ACHN (cell line): ENCODE results near the gene LRRC18.

Experiments used
- DNase-seq: peaks from one replicate; pipeline ENCODE4 v3.0.0-alpha.2; 2015
- in situ Hi-C: cut with HindIII; loops from 2 replicates; pipeline ENCODE4 v1.10.0; 2017; ENCODE audit warnings: low sequenced_read_pairs, low pct_ligation_motif_present, low pct_unique_long_range_greater_than_20kb

Gene LRRC18

GRCh38 chr10:48939790-48940325 is at the start of gene LRRC18:
LRRC18 (minus strand) TSS chr10:48939840; CDS start chr10:48914155, 25,685 bp downstream.
- no peak for DNase-seq
- in situ Hi-C loops = no loop called here

- in situ Hi-C loops = no loop called here
- DNase-seq = no peak
Measured at GRCh38 chr10:48985621-48986158, 46.0 kb upstream of the LRRC18 start.

GRCh38 chr10:48983648-48984351 is 44.2 kb upstream of the LRRC18 start:
- DNase-seq = no peak
- in situ Hi-C loops = no loop called here

GRCh38 chr10:48982584-48982983 is 42.9 kb upstream of the LRRC18 start:
- in situ Hi-C loops = no loop called here
- DNase-seq = no peak

- peak; percentile 55 for DNase-seq
- in situ Hi-C loops = no loop called here
Measured at GRCh38 chr10:48981310-48981907, 41.8 kb upstream of the LRRC18 start.

GRCh38 chr10:48978318-48978717 is 38.7 kb upstream of the LRRC18 start:
- no peak for DNase-seq
- in situ Hi-C loops = no loop called here

GRCh38 chr10:48976196-48976595 is 36.6 kb upstream of the LRRC18 start:
- in situ Hi-C loops = no loop called here
- peak; percentile 21 for DNase-seq

- no peak for DNase-seq
- in situ Hi-C loops = no loop called here
Measured at GRCh38 chr10:48974510-48975156, 35.0 kb upstream of the LRRC18 start.

GRCh38 chr10:48973065-48973464 is 33.4 kb upstream of the LRRC18 start:
- in situ Hi-C loops = no loop called here
- no peak for DNase-seq

GRCh38 chr10:48970654-48971053 is 31.0 kb upstream of the LRRC18 start:
- in situ Hi-C loops = no loop called here
- DNase-seq = no peak

- no peak for DNase-seq
- in situ Hi-C loops = no loop called here
Measured at GRCh38 chr10:48970046-48970445, 30.4 kb upstream of the LRRC18 start.

GRCh38 chr10:48968036-48968435 is 28.4 kb upstream of the LRRC18 start:
- in situ Hi-C loops = no loop called here
- no peak for DNase-seq

GRCh38 chr10:48965460-48965859 is 25.8 kb upstream of the LRRC18 start:
- no peak for DNase-seq
- in situ Hi-C loops = no loop called here

- in situ Hi-C loops = no loop called here
- no peak for DNase-seq
Measured at GRCh38 chr10:48964038-48964437, 24.4 kb upstream of the LRRC18 start.

- in situ Hi-C loops = no loop called here
- no peak for DNase-seq
Measured at GRCh38 chr10:48958598-48959190, 19.1 kb upstream of the LRRC18 start.

GRCh38 chr10:48957361-48958151 is 17.9 kb upstream of the LRRC18 start:
- no peak for DNase-seq
- in situ Hi-C loops = no loop called here

- in situ Hi-C loops = no loop called here
Measured at GRCh38 chr10:48951707-48952106, 12.1 kb upstream of the LRRC18 start.

GRCh38 chr10:48948470-48949037 is 8.9 kb upstream of the LRRC18 start:
- in situ Hi-C loops = no loop called here
- DNase-seq = no peak

More at GRCh38 chr10:48951707-48952106, 12.1 kb upstream of the LRRC18 start:
- no peak for DNase-seq
